ENCODE data around the gene DDN.
A peak's percentile ranks its signal among the peaks of the same experiment; 100 is the strongest.

DDN gene

GRCh38 chr12:48957141-48958048 is 41.8 kb downstream of the DDN start, which contains the start of gene ARF3:
ARF3 (minus strand) TSS chr12:48957487; CDS start chr12:48941095, 16,392 bp downstream.
- ChIA-PET CTCF (interaction anchor here (1.0 to 40.7 kb wide), 11 partner anchors 9 to 109 kb away, joined by 3 to 1340 read pairs (median 6); partner anchors contain the start of genes DDN, FKBP11, WNT1 and WNT10B), POLR2A (interaction anchor here (0.5 to 1.8 kb wide), 7 partner anchors 13 to 309 kb away, joined by 3 to 10 read pairs (median 4); partner anchors contain the start of gene TUBA1B)
- TF ChIP-seq CTCF (IDR thresholded peaks at IDR 0.05; ENCODE audit: insufficient read depth, low read length, missing control alignments), result no peak
- peak within 1 kb of the TSS; percentile 99 for H3K4me3 ChIP-seq (ENCODE audit: low read depth, low read length)
- no peak for DNase-seq (ENCODE audit: low read depth, low spot score)

GRCh38 chr12:48956279-48957140 is 42.7 kb downstream of the DDN start:
- peak; percentile 87 for DNase-seq (ENCODE audit: low read depth, low spot score)
- TF ChIP-seq CTCF (IDR thresholded peaks at IDR 0.05; ENCODE audit: insufficient read depth, low read length, missing control alignments), result no peak
- CTCF ChIA-PET, result interaction anchor here (1.1 to 40.7 kb wide), 10 partner anchors 9 to 108 kb away, joined by 3 to 1340 read pairs (median 6); partner anchors contain the start of genes DDN, FKBP11, WNT1 and WNT10B
- peak overlapping the region; percentile 99 for H3K4me3 ChIP-seq (ENCODE audit: low read depth, low read length)
- POLR2A ChIA-PET, result interaction anchor here (1.0 to 1.8 kb wide), 4 partner anchors 12 to 27 kb away, joined by 3 to 10 read pairs (median 4); no protein-coding TSS in a partner anchor

GRCh38 chr12:48954841-48955501 is 44.2 kb downstream of the DDN start:
- CTCF ChIA-PET, result interaction anchor here (0.6 to 40.7 kb wide), 7 partner anchors 7 to 103 kb away, joined by 3 to 1340 read pairs (median 4); partner anchors contain the start of genes DDN, DDX23, FKBP11 and WNT1
- no peak for DNase-seq (ENCODE audit: low read depth, low spot score)

GRCh38 chr12:48954061-48954460 is 45.1 kb downstream of the DDN start:
- ChIA-PET POLR2A (no interaction called here), CTCF (interaction anchor here (1.2 to 40.7 kb wide), 5 partner anchors 20 to 101 kb away, joined by 5 to 1340 read pairs (median 16); partner anchors contain the start of genes DDN, DDX23, FKBP11 and WNT1)
- H3K4me3 ChIP-seq (ENCODE audit: low read depth, low read length), result no peak overlapping the region
- no peak for DNase-seq (ENCODE audit: low read depth, low spot score)
- no peak for TF ChIP-seq CTCF (IDR thresholded peaks at IDR 0.05; ENCODE audit: insufficient read depth, low read length, missing control alignments)

More at GRCh38 chr12:48954841-48955501, 44.2 kb downstream of the DDN start:
- H3K4me3 ChIP-seq (ENCODE audit: low read depth, low read length), result no peak overlapping the region
- no peak for TF ChIP-seq CTCF (IDR thresholded peaks at IDR 0.05; ENCODE audit: insufficient read depth, low read length, missing control alignments)
- POLR2A ChIA-PET, result no interaction called here

- CTCF ChIA-PET, result interaction anchor here (1.2 to 40.7 kb wide), 6 partner anchors 21 to 100 kb away, joined by 5 to 1340 read pairs (median 13); partner anchors contain the start of genes DDN, DDX23, FKBP11 and WNT1
- no peak for DNase-seq (ENCODE audit: low read depth, low spot score)
- H3K4me3 ChIP-seq (ENCODE audit: low read depth, low read length), result no peak overlapping the region
- TF ChIP-seq CTCF (IDR thresholded peaks at IDR 0.05; ENCODE audit: insufficient read depth, low read length, missing control alignments), result no peak
- POLR2A ChIA-PET, result no interaction called here
Observed at GRCh38 chr12:48952691-48953090, 46.5 kb downstream of the DDN start.
